Activated gamma-delta T cell treated with anti-CD3 and anti-CD28 coated beads, Interleukin-2, amount 50 U/mL, for 16 hours (primary cell): ENCODE results near the gene HLA-A.
"Not testable (repeated sequence)": the region's sequence is repeated elsewhere in the genome, so short reads cannot be mapped to it uniquely, and the experiment has no call there.

Experiments used
- DNase-seq: peaks from one replicate; pipeline ENCODE4 v3.0.0-alpha.2; 2020; ENCODE audit warnings: low read depth

The HLA-A gene

GRCh38 chr6:29942275-29943052, at the start of gene HLA-A:
Gene HLA-A (plus strand): TSS chr6:29942532. CDS start chr6:29942554, 22 bp downstream.
- peak; percentile 90 for DNase-seq

GRCh38 chr6:29892696-29893095, 49.6 kb upstream of the HLA-A start:
- no peak for DNase-seq

GRCh38 chr6:29899281-29899680, 43.1 kb upstream of the HLA-A start:
- DNase-seq = no peak

DNA sequence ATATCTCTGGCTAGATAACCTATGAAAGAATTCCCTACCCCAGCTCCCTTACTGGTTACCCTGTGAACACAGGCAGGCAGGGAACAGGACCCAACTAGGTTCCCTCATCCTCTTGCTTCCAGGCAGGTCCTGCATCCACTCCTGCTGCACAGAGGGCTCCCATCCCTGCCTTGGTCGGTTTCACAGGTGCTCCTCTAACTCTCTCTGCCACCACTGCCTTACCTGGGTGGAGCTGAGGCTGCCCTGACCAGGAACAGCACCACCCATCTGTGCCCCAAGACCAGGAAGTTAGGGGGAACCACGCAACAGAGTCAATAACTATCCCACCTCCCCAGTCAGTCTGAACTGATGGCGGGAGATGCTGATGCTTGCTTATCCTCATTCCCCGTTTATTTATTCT, 37.0 kb upstream of the HLA-A start:
- DNase-seq = no peak

DNA sequence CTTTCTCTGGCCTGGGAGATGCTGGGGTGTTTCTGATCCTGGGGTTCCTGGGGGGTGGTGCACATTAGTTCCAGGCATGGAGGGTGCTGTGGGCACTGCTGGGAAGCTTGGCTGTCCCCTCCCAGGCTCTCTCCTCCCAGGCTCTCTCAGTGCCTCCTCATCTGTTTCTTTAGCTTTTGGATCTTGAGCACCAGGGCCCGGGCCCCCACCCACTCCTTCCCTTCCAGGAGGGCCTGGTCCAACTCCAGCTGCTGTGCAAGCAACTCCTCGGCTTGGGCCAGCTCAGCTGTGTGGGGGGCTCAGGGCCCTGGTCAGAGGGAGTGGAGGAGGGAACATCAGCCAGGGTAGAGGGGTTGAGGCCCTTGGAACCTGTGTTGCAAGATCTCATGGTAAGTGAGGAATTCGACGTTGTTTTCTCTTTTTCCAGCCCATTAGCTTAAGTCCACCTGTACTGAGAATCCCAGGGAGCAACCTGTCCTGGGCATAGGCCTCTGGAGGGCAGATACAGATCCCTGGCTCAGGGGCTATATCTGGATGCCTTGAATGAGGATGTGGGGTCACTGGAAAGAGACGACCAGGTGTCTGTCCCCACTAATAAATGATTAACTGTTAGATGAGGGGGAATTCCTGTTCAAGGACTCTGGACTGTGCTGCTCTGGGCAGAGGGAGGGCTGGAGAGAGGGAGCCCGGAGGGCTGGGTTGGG, 34.5 kb upstream of the HLA-A start:
- no peak for DNase-seq

DNA sequence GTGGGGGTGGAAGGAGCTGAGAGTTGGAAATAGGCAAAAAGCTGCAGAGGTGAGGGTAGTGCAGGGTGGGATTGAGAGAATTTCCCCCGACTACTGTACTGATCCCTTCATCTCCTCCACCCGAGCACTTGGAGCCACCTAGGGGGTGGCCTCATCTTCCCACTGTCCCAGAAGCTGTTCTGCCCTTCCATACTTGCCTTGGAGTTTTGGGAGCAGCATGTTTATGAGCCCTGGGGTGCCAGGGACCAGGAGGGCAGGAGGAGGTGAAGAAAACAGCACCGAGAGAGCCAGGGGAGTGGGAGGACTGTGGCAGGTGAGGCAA, 34.0 kb upstream of the HLA-A start:
- DNase-seq = no peak

GRCh38 chr6:29908710-29909109, 33.6 kb upstream of the HLA-A start:
- DNase-seq = no peak

DNA sequence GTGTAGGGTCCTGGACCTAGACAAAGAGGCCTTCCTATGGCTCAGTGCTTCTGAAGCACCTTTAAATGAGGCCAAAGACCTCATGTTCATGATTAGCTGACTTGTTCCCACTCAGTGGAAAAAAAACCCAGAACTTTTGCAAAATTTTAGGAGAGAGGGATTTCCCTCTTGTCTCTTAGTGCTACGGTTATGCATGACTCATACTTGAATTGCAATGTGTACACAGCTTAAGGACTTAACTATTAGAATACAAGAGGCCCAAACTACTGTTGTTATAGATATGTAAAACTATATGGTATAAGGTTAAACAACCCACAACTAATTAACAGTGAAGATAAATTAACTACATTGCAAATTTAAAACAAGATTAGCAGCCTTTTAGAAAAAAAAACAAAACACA, 32.3 kb upstream of the HLA-A start:
- DNase-seq = no peak

DNA sequence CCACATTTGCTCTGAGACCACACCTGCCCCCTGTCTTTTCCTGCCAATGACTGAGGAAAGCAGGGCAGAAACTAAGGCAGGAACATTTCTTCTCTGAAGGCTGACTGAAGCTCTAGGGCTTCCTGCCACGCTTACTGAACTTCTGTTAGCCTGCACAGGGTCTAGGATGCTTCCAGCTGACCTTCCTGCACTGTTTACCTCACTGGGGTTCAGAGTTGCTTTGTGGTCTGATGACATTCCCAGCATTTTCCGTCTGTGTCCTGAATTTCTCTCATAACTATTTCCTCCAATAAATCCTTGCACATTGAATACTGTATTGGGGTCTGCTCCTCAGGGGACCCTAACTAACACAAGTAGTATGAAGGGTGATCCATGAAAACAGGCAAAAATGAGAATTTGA, 29.5 kb upstream of the HLA-A start:
- DNase-seq = no peak

DNA sequence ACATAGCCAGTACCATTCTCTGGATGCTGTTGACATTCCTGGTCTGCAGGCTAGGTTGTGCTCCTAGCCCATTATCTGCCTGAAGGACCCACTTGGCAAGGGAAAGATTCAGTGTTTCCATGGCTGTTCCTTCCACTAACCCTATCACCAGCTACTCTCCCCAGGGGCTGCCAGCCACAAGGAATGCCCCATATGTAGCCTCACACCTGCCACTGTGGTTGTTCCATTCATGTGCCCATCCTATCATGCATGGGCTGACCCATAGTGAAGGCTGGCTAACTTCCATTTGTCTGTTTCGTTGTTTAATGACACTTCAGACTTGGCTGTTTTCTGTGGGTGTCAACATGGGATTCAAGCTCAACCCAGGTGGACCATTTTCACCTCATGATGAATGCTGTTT, 25.6 kb upstream of the HLA-A start:
- DNase-seq = no peak

DNA sequence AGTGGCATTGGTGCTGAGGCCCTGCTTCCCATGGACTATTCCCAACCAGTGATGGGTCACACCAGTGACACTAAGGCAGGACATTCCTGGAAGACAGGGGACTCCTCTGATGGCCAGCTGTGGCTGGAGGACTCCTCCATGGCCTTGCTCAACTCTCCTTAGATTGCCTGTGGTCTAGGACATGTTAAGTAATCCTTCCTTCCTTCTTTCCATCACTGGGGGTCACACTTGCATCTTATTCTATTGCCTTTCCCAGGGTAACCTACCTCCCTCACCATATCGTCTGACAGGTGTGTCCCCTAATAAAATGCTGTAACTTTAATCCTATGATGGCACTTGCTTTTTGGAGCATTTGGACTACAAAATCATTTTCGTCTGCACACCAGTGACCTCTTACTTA, 24.5 kb upstream of the HLA-A start:
- DNase-seq = no peak

DNA sequence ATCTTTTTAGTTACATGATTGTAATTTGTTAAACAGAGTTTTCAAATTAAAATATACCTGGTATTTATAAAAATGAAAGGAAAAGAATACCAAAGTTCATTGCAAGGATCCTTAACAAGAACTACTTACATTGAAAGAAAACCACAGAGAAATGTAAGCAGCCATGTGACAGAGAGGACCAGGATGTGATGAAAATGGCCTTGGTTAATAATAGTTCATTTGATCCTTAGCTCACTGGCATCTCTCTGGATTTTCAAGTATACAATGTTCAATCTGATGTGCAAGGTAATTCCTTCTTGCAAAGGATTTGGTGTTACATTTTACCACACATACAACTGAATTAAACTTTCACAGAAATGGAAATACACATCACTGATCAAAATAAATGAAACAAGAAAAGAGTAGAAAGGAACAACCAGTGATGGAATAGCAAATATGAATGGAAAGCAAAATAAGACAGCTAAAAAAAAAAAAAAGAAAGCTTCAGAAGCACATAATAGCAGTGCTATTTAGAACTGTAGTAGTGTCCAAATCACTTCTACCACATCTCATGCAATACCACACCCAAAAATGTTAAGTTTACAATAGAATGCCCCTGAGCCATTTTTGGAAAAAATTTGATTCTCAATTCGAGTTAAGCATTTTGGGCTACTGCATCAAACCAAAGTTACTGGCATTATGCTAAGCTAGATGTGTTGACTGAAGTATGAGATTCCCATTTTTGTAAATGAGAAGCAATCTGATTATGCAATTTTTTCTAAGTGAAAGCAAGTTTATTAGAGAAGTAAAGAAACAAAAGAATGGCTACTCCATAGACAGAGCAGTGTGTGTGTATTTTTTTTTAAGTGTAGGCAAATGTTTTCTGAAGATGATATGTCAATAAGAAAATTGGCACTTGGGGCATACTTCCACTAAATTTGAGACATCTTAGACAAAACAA, 22.6 kb upstream of the HLA-A start:
- DNase-seq = no peak

GRCh38 chr6:29924287-29924686, 18.0 kb upstream of the HLA-A start:
- no peak for DNase-seq

DNA sequence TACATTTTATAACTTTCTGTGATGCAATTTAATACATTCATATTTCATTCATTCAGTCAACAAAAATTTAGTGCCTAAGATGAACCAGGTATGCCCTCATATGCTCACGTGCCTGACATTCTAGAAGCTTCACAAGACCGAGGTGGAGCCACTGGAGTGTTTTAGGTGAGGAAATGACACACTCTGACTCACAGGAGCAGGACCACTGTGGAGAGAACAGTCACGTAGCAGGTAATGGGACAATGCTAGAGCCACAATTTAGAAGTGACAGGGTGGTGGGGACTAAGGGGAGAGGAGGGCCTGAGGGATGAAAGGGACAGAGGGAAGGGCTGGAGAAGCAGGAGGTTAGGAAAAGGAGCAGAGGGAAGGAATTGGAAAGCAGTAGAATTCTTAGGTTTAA, 17.6 kb upstream of the HLA-A start:
- no peak for DNase-seq

- DNase-seq = no peak
These were observed 17.0 kb upstream of the HLA-A start for GRCh38 chr6:29925321-29925720.

DNA sequence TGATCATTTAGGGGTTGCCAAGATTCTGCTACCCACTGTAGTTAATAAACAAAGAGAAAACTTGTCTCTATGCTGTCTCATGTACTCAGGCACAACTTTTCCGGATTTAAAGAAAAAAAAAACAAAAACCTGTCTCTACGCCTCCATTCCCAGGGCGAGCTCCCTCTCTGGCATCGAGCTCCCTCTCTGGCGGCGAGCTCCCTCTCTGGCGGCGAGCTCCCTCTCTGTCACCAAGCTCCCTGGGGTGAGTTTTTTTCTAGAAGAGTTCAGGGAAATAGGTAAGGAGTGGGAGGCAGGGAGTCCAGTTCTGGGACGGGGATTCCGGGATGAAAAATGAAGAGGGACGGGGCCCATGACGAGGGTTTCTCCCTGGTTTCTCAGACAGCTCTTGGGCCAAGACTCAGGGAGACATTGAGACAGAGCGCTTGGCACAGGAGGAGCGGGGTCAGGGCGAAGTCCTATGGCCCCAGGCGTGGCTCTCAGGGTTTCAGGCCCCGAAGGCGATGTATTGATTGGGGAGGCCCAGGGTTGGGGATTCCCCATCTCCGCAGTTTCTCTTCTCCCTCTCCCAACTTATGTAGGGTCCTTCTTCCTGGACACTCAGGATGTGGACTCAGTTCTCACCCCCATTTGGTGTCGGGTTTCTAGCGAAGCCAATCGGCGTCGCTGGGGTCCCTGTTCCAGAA, 16.5 kb upstream of the HLA-A start:
- DNase-seq = no peak

GRCh38 chr6:29926413-29927274, 15.7 kb upstream of the HLA-A start:
- DNase-seq = peak; percentile 56

- DNase-seq = no peak
These were observed 15.1 kb upstream of the HLA-A start for GRCh38 chr6:29927275-29927569.

DNA sequence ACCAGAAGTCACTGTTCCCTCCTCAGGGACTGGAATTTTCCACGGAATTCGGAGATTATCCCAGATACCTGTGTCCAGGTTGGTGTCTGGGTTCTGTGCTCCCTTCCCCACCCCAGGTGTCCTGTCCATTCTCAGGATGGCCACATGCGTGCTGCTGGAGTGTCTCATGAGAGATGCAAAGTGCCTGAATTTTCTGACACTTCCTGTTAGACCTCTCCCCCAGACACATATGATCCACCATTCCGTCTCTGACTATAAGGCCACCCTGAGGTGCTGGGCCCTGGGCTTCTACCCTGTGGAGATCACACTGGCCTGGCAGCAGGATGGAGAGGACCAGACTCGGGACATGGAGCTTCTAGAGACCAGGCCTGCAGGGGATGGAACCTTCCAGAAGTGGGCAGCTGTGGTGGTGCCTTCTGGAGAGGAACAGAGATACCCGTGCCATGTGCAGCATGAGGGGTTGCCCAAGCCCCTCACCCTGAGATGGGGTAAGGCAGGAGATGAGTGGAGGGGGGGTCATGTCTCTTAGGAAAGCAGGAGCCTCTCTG, 14.4 kb upstream of the HLA-A start:
- DNase-seq = no peak

DNA sequence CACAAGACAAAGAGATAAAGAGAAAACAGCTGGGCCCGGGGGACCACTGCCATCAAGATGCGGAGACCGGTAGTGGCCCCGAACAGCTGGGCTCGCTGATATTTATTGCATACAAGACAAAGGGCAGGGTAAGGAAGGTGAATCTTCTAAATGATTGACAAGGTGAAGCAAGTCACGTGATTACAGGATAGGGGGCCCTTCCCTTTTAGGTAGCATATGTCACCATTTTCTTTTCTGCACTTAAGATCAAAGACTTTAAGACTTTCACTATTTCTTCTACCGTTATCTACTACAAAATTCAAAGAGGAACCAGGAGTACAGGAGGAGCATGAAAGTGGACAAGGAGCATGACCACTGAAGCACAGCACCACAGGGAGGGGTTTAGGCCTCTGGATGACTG, 12.3 kb upstream of the HLA-A start:
- DNase-seq = not testable (repeated sequence)

DNA sequence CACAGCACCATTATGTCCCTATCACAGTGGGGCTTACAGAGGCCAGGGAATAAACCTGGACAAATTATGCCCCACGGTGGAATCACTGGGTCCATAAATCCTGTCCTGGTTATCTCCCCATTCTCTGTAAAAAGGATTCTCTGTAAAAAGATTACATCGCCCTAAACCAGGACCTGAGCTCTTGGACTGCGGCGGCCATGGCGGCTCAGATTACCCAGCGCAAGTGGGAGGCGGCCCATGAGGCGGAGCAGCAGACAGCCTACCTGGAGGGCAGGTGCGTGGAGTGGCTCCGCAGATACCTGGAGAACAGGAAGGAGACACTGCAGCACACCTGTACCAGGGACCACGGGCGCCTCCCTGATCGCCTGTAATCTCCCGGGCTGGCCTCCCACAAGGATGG, 8.4 kb upstream of the HLA-A start:
- no peak for DNase-seq
